Breast epithelium (tissue), 3 donors: Measurements from ENCODE around the gene SHROOM3.

Source experiments
- CTCF ChIP-seq, 3 donors: fragments of 450-650 bp; IDR thresholded peaks; one replicate each; pipeline ENCODE4 v1.5.1; 2016 to 2017; ENCODE audit warnings: antibody characterized with exemption in 3 of 3, mild to moderate bottlenecking in 3 of 3, moderate library complexity in 3 of 3
- POLR2A ChIP-seq: fragments of 450-650 bp; IDR thresholded peaks from one replicate; pipeline ENCODE4 v1.6.1; 2016; ENCODE audit warnings: antibody characterized with exemption, mild to moderate bottlenecking, moderate library complexity
- POLR2AphosphoS5 ChIP-seq, 3 donors: sonication (generic); formaldehyde crosslinking; IDR thresholded peaks; one replicate each; pipeline ENCODE4 v1.6.1; 2017; ENCODE audit warnings: antibody characterized with exemption in 3 of 3

GRCh38 chr4:76830612-76830963 is 395.6 kb downstream of the SHROOM3 start:
- TF ChIP-seq CTCF (IDR thresholded peaks at IDR 0.05) (no peak), POLR2A (no peak), POLR2AphosphoS5 (IDR thresholded peaks at IDR 0.05) (no peak)
